GM12874 (cell line): ENCODE data around the gene PDAP1.

ENCODE experiments used
- CTCF ChIP-seq: IDR thresholded peaks from 2 replicates; pipeline ENCODE4 v1.5.1; 2011; ENCODE audit warnings: low read depth, mild to moderate bottlenecking, control low read depth, low read length, moderate library complexity; ENCODE audit not compliant: insufficient read depth

The PDAP1 gene

GRCh38 chr7:99408379-99409191, at the start of gene PDAP1, which contains the start of gene BUD31:
PDAP1 (minus strand) TSS chr7:99408597; CDS start chr7:99408548, 49 bp downstream.
BUD31 (plus strand) TSS chr7:99408969; CDS start chr7:99411093, 2,124 bp downstream.
- TF ChIP-seq CTCF: no peak

DNA sequence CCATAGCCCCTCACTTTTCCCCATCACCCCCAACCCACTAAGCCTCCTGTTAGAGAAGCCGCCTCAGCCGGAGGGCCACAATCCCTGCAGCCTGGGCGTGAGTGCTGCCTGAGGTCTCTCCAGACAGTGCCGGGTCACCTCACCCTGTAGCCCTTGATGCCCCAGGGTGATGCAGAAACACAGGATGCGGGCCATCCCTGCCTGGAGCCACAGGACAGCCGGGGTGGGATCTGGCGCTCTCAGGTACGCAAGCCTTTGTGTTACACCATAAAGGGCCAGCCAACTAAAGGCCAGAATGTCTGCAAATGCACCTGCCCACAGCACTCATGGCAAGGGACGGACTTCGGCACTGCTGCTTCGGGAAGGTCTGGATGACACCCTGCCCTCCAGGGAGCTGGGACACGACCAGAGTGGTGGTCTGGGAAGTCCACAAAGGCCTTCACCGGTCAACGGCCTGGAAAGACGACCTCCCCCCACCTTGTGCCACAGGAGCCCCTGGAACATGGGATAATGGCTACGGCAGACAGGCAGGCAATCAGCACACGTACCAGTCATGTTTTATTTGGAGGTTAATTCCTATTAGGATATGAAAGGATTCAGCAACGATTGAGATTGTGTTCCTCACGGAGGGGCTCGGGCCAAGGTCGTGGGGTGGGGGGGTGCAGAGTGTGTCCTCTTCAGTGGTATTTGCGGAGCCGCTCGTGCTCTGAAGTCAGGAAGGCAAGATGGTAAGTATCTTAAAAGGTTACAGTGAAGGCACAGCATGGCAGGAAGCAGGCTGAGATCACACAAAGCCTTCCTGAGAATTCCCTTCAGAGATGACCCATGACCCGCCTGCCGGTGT, 49.5 kb upstream of the PDAP1 start:
- no peak for TF ChIP-seq CTCF

DNA sequence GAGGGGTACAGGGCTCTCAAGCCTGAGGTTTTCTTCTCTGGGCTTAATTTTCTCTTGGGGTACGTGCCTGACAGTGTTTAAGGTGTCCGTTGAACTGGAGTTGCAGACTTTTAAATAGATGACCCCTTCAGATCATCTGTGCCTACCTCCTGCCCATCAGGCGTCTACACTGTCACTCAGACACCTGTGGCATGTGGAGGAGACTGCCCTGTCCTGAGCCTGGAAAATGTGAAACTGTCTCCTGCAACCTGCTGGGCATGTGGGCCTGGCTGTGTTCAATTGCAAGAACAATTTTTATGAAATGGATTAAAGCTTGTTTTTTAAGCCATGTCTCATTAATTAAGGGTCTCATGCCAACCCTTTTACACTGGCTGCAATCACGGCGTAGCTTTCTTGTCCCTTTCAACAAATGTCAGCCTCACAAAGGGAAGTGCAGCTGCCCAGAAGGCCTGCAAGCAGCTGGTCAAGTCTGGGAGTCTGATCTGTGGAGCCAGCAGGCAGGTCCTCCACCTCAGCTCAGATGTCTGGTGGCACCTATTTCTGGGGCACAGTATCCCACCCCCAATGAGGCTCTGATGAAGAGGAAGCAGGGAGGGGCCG, 48.8 kb upstream of the PDAP1 start:
- no peak for TF ChIP-seq CTCF

- no peak for TF ChIP-seq CTCF
These were observed 47.9 kb upstream of the PDAP1 start for GRCh38 chr7:99456288-99456687.

GRCh38 chr7:99455874-99456273, 47.5 kb upstream of the PDAP1 start:
- no peak for TF ChIP-seq CTCF

GRCh38 chr7:99453105-99453504, 44.7 kb upstream of the PDAP1 start:
- no peak for TF ChIP-seq CTCF

DNA sequence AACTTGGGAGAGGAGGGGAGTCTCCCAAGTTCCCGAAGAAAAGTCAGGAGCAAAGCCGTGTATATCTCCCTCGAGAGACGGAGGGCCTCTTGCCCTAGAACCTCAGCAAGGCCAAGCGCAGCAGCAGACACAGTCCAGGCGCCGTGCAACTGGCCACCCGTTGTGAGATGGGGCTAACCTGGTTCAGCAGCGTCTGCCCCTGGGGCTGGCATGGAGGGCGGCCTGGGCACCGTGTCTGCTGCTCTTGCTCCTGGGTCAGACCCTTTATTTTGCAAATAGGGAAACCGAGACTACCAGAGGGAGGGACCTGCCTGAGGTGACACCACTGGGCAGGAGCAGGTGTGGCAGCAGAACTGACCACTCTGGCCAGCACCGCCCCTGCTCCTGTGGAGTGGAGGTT, 44.1 kb upstream of the PDAP1 start:
- no peak for TF ChIP-seq CTCF
